ENCODE results near the gene NOL9.

Gene NOL9

DNA sequence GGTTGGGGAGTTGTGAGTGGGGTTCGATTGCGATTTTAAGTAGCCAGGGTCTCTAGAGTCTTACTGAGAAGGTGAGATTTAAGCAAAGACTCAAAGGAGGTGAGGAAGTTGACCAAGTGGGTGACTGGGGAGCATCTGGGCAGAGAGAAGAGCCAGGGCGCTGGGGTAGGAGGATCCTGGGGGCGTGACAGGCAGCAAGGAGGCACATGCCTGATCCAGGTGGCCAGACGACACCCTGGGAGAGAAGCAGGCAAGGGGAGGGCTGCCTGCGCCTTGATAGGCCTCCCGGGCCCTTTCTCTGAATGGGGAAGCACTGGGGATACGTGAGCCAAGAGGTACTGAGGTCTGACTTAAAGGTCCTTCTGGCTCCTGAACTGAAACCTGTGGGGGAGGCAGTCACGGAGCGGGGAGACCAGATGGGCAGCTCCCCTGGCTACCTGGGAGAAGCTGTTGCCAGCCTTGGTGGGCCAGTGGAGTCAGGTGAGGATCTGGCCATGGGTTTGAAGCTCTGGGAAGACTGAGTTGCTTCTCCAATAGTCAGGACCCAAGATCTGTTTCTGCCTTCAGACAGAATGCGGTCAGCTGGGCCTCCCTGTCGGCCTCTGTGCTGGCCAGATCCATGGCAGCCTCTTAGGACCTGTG is 30.9 kb upstream of the NOL9 start:
- no peak for DNase-seq (ENCODE audit: low read depth)
- no peak for TF ChIP-seq CTCF (IDR thresholded peaks at IDR 0.05; ENCODE audit: control insufficient read depth, insufficient read depth, low read depth, low read length, missing control alignments)
- no peak overlapping the region for H3K4me3 ChIP-seq (ENCODE audit: control insufficient read depth, low read depth, low read length)

GRCh38 chr1:6584126-6585080 is 30.1 kb upstream of the NOL9 start:
- peak; percentile 16 for TF ChIP-seq CTCF (IDR thresholded peaks at IDR 0.05; ENCODE audit: control insufficient read depth, insufficient read depth, low read depth, low read length, missing control alignments)
- no peak for DNase-seq (ENCODE audit: low read depth)
- H3K4me3 ChIP-seq (ENCODE audit: control insufficient read depth, low read depth, low read length): no peak overlapping the region

GRCh38 chr1:6582370-6582769 is 28.1 kb upstream of the NOL9 start:
- H3K4me3 ChIP-seq (ENCODE audit: control insufficient read depth, low read depth, low read length): no peak overlapping the region
- DNase-seq (ENCODE audit: low read depth): no peak
- no peak for TF ChIP-seq CTCF (IDR thresholded peaks at IDR 0.05; ENCODE audit: control insufficient read depth, insufficient read depth, low read depth, low read length, missing control alignments)

DNA sequence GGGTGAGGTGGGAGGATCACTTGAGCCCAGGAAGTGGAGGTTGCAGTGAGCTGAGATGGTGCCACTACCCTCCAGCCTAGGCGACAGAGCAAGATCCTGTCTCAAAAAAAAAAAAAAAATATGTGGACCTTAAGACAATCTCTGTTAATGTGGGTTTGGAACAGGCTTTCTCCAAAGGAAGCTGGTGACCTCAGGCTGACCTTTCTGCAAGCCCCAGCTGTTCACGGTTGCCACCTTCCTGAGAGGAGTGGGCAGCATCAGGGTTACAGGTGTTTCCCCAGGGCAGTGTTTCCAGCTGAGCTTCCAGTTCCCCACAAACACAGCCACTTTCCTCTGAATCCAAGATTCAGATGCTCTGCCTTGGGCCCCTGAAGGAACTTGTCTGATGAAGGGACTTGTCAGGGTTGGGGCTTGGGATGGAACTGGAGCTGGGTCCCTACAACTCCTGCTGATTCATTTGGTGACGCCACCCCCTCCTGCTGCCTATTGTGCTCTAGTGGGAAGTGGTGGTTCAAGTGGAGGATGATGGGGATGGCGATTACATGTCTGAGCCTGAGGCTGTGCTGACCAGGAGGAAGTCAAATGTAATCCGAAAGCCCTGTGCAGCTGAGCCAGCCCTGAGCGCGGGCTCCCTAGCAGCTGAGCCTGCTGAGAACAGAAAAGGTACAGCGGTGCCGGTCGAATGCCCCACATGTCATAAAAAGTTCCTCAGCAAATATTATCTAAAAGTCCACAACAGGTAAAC is 27.4 kb upstream of the NOL9 start:
- TF ChIP-seq CTCF (IDR thresholded peaks at IDR 0.05; ENCODE audit: control insufficient read depth, insufficient read depth, low read depth, low read length, missing control alignments): no peak
- H3K4me3 ChIP-seq (ENCODE audit: control insufficient read depth, low read depth, low read length): no peak overlapping the region
- no peak for DNase-seq (ENCODE audit: low read depth)

DNA sequence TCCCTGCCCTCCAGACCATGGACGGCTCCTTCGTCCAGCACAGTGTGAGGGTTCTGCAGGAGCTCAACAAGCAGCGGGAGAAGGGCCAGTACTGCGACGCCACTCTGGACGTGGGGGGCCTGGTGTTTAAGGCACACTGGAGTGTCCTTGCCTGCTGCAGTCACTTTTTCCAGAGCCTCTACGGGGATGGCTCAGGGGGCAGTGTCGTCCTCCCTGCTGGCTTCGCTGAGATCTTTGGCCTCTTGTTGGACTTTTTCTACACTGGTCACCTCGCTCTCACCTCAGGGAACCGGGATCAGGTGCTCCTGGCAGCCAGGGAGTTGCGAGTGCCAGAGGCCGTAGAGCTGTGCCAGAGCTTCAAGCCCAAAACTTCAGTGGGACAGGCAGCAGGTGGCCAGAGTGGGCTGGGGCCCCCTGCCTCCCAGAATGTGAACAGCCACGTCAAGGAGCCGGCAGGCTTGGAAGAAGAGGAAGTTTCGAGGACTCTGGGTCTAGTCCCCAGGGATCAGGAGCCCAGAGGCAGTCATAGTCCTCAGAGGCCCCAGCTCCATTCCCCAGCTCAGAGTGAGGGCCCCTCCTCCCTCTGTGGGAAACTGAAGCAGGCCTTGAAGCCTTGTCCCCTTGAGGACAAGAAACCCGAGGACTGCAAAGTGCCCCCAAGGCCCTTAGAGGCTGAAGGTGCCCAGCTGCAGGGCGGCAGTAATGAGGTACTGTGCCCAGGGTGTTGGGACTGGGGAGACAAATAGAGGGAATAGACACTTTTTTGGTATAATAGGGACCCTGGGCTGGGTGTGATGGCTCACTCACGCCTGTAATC is 26.5 kb upstream of the NOL9 start:
- H3K4me3 ChIP-seq (ENCODE audit: control insufficient read depth, low read depth, low read length): peak overlapping the region; percentile 72
- peak; percentile 25 for TF ChIP-seq CTCF (IDR thresholded peaks at IDR 0.05; ENCODE audit: control insufficient read depth, insufficient read depth, low read depth, low read length, missing control alignments)
- DNase-seq (ENCODE audit: low read depth): no peak
